HG03432 (cell line): ENCODE results near the gene RMDN2.

Source experiments
- ATAC-seq: cut with Tn5 transposase; IDR thresholded peaks from one replicate; pipeline ENCODE4 v1.9.1; 2021; ENCODE audit warnings: mild to moderate bottlenecking, moderate library complexity; ENCODE audit not compliant: unreplicated experiment

RMDN2 gene

GRCh38 chr2:38037325-38037724, 112.2 kb downstream of the RMDN2 start:
- ATAC-seq = no peak

- peak; percentile 83 for ATAC-seq
Observed at GRCh38 chr2:38037757-38038621, 112.9 kb downstream of the RMDN2 start.

GRCh38 chr2:38038682-38039081, 113.6 kb downstream of the RMDN2 start:
- no peak for ATAC-seq

GRCh38 chr2:38039121-38039910, 114.2 kb downstream of the RMDN2 start:
- ATAC-seq = no peak

- ATAC-seq = no peak
Observed at GRCh38 chr2:38045811-38046210, 120.7 kb downstream of the RMDN2 start.

- no peak for ATAC-seq
Observed at GRCh38 chr2:38056216-38056615, 131.1 kb downstream of the RMDN2 start.

GRCh38 chr2:38057651-38058410, 132.7 kb downstream of the RMDN2 start:
- no peak for ATAC-seq

- no peak for ATAC-seq
Observed at GRCh38 chr2:38060236-38061018, 135.3 kb downstream of the RMDN2 start.

- ATAC-seq = no peak
Observed at GRCh38 chr2:38064801-38065501, 139.9 kb downstream of the RMDN2 start.

GRCh38 chr2:38065502-38066135, 140.5 kb downstream of the RMDN2 start:
- no peak for ATAC-seq

GRCh38 chr2:38066421-38067115, 141.5 kb downstream of the RMDN2 start:
- ATAC-seq = no peak
